Lung (tissue), 16 donors: ENCODE measurements around the gene SLC8B1. TPM values are rescaled to one million over a fixed set of nuclear protein-coding genes. Genes with fewer than 3 reads are reported as not detected.
A peak's percentile ranks its signal among the peaks of the same experiment; 100 is the strongest.

Experiments used
- ATAC-seq: fragments of 200-7000 bp; cut with Tn5 transposase; one replicate; pipeline ENCODE4 v1.9.1; 2020; ENCODE audit warnings: moderate number of reproducible peaks; ENCODE audit not compliant: insufficient read depth, low FRiP score
- DNase-seq, 3 donors: peaks; one replicate each; pipeline ENCODE4 v3.0.0-alpha.2; 2013 to 2017
- H3K27ac ChIP-seq, 2 donors: one replicate each; pipeline ENCODE4 v1.5.1; 2013; ENCODE audit warnings: mild to moderate bottlenecking in 2 of 2, moderate library complexity in 2 of 2, control low read depth in 1 of 2, inconsistent platforms in 1 of 2, low read depth in 1 of 2, low read length in 1 of 2
- H3K27me3 ChIP-seq, 3 donors: one replicate each; pipeline ENCODE4 v1.5.1; 2013; ENCODE audit warnings: low read length in 2 of 3; ENCODE audit not compliant: control insufficient read depth in 3 of 3, insufficient read depth in 3 of 3
- H3K36me3 ChIP-seq, 4 donors: one replicate each; pipeline ENCODE4 v1.5.1; 2013; ENCODE audit warnings: low read length in 4 of 4, mild to moderate bottlenecking in 1 of 4, moderate library complexity in 1 of 4; ENCODE audit not compliant: control insufficient read depth in 4 of 4, insufficient read depth in 4 of 4
- H3K4me1 ChIP-seq, 5 donors: one replicate each; pipeline ENCODE4 v1.5.1; 2013; ENCODE audit warnings: low read length in 5 of 5, mild to moderate bottlenecking in 2 of 5, moderate library complexity in 1 of 5; ENCODE audit not compliant: control insufficient read depth in 5 of 5, insufficient read depth in 5 of 5
- H3K4me3 ChIP-seq: one replicate; pipeline ENCODE4 v1.5.1; 2013; ENCODE audit warnings: mild to moderate bottlenecking, control low read depth, moderate library complexity
- H3K9ac ChIP-seq, 2 donors: one replicate each; pipeline ENCODE4 v1.5.1; 2013; ENCODE audit warnings: low read length in 2 of 2, control low read depth in 1 of 2; ENCODE audit not compliant: insufficient read depth in 1 of 2
- H3K9me3 ChIP-seq, 4 donors: one replicate each; pipeline ENCODE4 v1.5.1; 2013; ENCODE audit warnings: low read length in 3 of 4, mild to moderate bottlenecking in 1 of 4, moderate library complexity in 1 of 4; ENCODE audit not compliant: control insufficient read depth in 4 of 4, insufficient read depth in 3 of 4
- WGBS, 2 donors: extraction: QIAGEN DNeasy Blood & Tissue Kit; methylation state at CpG; one replicate each; pipeline ENCODE4 v1.1.7; 2013; 5-methylcytosine and 5-hydroxymethylcytosine counted together
- long read RNA-seq, 5 donors: transcript quantifications; one replicate each; lab custom pipeline, GENCODE V29; 2026
- polyA plus RNA-seq, 2 donors: library from polyadenylated mRNA; stranded (reverse); fragments of 200-250 nt; gene quantifications; one replicate each; pipeline ENCODE4 v1.2.1, GENCODE V29; 2013
- total RNA-seq, 2 donors: library from RNA; depleted of rRNA in 1 of 2; stranded (reverse); fragments of >200 nt in 1 of 2; gene quantifications; one replicate each; pipeline ENCODE4 v1.2.1, GENCODE V29; 2014 to 2021
- TF ChIP-seq, protein P1 (sequence below): IDR thresholded peaks from 2 replicates; pipeline ENCODE4 v1.5.1; 2012; ENCODE audit warnings: mild to moderate bottlenecking; ENCODE audit errors: control extremely low read depth, extremely low read depth
- donor health status: control.
- donor health status: control.
- donor health status: Bipolar disorder and iron deficiency.
- donor health status: healthy.
- donor health status: DM: yes; HTN: yes; CAD: no.

The SLC8B1 gene
- total RNA-seq (10 to 100 TPM; 21.8 to 44.8 TPM), polyA plus RNA-seq (10 to 100 TPM; 27.5 to 36.7 TPM)
- long read RNA-seq, donor 1 = 0 reads
- long read RNA-seq, donor 2 = 0 reads
- long read RNA-seq, donor 3 = 0 reads
- long read RNA-seq, donor 4 = 0 reads
- long read RNA-seq, donor 5 = 0 reads

- H3K4me3 ChIP-seq = peak within 1 kb of the TSS; percentile 75
- H3K36me3 ChIP-seq = peaks cover 0 to 22% (median 2%) of the 10 kb centered on the region in 4 donors
- peak within 1 kb of the TSS; percentile 84 to 91 for H3K27ac ChIP-seq
- H3K9ac ChIP-seq = peak within 1 kb of the TSS in 1 of 2 donors; percentile 54
- DNase-seq (peak; percentile 84 to 92 (median 86)), ATAC-seq (peak; percentile 99)
- TF ChIP-seq, protein P1, sequence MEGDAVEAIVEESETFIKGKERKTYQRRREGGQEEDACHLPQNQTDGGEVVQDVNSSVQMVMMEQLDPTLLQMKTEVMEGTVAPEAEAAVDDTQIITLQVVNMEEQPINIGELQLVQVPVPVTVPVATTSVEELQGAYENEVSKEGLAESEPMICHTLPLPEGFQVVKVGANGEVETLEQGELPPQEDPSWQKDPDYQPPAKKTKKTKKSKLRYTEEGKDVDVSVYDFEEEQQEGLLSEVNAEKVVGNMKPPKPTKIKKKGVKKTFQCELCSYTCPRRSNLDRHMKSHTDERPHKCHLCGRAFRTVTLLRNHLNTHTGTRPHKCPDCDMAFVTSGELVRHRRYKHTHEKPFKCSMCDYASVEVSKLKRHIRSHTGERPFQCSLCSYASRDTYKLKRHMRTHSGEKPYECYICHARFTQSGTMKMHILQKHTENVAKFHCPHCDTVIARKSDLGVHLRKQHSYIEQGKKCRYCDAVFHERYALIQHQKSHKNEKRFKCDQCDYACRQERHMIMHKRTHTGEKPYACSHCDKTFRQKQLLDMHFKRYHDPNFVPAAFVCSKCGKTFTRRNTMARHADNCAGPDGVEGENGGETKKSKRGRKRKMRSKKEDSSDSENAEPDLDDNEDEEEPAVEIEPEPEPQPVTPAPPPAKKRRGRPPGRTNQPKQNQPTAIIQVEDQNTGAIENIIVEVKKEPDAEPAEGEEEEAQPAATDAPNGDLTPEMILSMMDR = no peak
- H3K27me3 ChIP-seq = no peaks in the 10 kb centered on the region
- H3K4me1 ChIP-seq = peaks cover 0 to 9% (median 4%) of the 10 kb centered on the region in 5 donors
- H3K9me3 ChIP-seq = no peaks in the 10 kb centered on the region
- 1% methylated on average over 55 to 62 of the region's 62 CpGs for WGBS, 2 donors
Observed at GRCh38 chr12:113334786-113335539, at the start of gene SLC8B1. Gene SLC8B1 (minus strand): TSS chr12:113335109. CDS start chr12:113332878, 2,231 bp downstream.

GRCh38 chr12:113382206-113382605 is 47.3 kb upstream of the SLC8B1 start:
- Histone ChIP-seq H3K27ac (no peak overlapping the region), H3K9me3 (no peaks in the 10 kb centered on the region), H3K4me3 (no peak overlapping the region), H3K9ac (no peak overlapping the region), H3K27me3 (no peaks in the 10 kb centered on the region), H3K4me1 (peaks cover 0 to 2% (median 0%) of the 10 kb centered on the region in 5 donors), H3K36me3 (peaks cover 0 to 42% (median 9%) of the 10 kb centered on the region in 4 donors)
- ATAC-seq (no peak), DNase-seq (no peak)
- TF ChIP-seq, protein P1 = no peak
- 98 to 99% methylated on average over 4 of the region's 4 CpGs for WGBS, 2 donors

GRCh38 chr12:113381220-113381619 is 46.3 kb upstream of the SLC8B1 start:
- TF ChIP-seq, protein P1 = no peak
- ATAC-seq (no peak), DNase-seq (peak in 1 of 3 donors; percentile 10)
- WGBS, 2 donors = 84 to 93% methylated on average over 11 of the region's 11 CpGs
- no peaks in the 10 kb centered on the region for H3K27me3 ChIP-seq
- H3K9ac ChIP-seq = no peak overlapping the region
- no peak overlapping the region for H3K27ac ChIP-seq
- H3K9me3 ChIP-seq = no peaks in the 10 kb centered on the region
- H3K4me3 ChIP-seq = no peak overlapping the region
- H3K36me3 ChIP-seq = peaks cover 2 to 41% (median 12%) of the 10 kb centered on the region in 4 donors
- H3K4me1 ChIP-seq = peaks cover 0 to 2% (median 0%) of the 10 kb centered on the region in 5 donors
